Central memory CD4-positive, alpha-beta T cell (primary cell): ENCODE results near the gene PRRT2.
"Not testable (repeated sequence)": the region's sequence is repeated elsewhere in the genome, so short reads cannot be mapped to it uniquely, and the experiment has no call there.

ENCODE experiments used
- DNase-seq: peaks from one replicate; pipeline ENCODE4 v3.0.0; 2022

The PRRT2 gene

DNA sequence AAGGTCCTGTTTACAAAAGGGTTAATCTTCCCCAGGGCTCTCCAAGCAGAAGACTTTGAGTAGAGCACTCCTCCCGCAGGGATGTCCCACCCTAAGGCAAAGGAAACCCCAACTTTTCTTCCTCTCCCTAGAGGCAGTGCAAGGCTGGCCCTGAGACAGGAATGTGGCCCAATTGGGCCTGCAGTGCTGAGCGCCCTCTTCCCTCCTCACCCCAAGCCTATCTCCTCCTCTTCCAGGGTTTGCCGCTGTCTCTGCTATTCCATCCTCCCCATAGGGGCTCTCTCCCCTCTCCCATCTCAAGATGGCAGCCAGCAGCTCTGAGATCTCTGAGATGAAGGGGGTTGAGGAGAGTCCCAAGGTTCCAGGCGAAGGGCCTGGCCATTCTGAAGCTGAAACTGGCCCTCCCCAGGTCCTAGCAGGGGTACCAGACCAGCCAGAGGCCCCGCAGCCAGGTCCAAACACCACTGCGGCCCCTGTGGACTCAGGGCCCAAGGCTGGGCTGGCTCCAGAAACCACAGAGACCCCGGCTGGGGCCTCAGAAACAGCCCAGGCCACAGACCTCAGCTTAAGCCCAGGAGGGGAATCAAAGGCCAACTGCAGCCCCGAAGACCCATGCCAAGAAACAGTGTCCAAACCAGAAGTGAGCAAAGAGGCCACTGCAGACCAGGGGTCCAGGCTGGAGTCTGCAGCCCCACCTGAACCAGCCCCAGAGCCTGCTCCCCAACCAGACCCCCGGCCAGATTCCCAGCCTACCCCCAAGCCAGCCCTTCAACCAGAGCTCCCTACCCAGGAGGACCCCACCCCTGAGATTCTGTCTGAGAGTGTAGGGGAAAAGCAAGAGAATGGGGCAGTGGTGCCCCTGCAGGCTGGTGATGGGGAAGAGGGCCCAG, 1.0 kb downstream of the PRRT2 start:
- DNase-seq = no peak

- no peak for DNase-seq
Observed at GRCh38 chr16:29813644-29814562, 1.9 kb downstream of the PRRT2 start.

- no peak for DNase-seq
Observed at GRCh38 chr16:29814592-29814991, 2.6 kb downstream of the PRRT2 start.

- DNase-seq = no peak
Observed at GRCh38 chr16:29815032-29815721, 3.2 kb downstream of the PRRT2 start.

- DNase-seq = peak; percentile 99
Observed at GRCh38 chr16:29815793-29816693, 4.0 kb downstream of the PRRT2 start, which contains the start of gene PAGR1. Gene PAGR1 (plus strand): TSS chr16:29816152. CDS start chr16:29816526, 374 bp downstream.

GRCh38 chr16:29816694-29817441, 4.9 kb downstream of the PRRT2 start:
- DNase-seq = no peak

DNA sequence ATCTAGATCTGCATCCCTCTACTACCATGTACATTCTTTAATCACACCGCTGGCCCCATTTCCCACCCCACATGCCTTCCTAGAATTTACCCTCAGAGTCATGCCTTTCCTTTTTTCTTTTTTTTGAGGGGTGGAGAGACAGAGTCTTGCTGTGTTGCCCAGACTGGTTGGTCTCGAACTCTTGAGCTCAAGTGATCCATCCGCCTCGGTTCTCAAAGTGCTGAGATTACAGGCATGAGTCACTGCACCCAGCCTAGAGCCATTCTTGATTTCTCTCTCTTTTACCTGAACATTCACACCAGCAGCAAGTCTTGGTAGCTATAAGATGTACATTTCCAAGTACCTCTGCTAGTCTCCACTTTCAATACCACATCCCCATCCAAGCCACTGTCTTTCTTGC, 6.1 kb downstream of the PRRT2 start:
- no peak for DNase-seq

DNA sequence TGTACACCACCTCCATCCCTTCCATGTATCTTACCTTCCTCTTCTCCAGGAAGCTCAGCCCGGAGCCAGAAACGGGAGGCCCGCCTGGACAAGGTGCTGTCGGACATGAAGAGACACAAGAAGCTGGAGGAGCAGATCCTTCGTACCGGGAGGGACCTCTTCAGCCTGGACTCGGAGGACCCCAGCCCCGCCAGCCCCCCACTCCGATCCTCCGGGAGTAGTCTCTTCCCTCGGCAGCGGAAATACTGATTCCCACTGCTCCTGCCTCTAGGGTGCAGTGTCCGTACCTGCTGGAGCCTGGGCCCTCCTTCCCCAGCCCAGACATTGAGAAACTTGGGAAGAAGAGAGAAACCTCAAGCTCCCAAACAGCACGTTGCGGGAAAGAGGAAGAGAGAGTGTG, 7.5 kb downstream of the PRRT2 start:
- no peak for DNase-seq

DNA sequence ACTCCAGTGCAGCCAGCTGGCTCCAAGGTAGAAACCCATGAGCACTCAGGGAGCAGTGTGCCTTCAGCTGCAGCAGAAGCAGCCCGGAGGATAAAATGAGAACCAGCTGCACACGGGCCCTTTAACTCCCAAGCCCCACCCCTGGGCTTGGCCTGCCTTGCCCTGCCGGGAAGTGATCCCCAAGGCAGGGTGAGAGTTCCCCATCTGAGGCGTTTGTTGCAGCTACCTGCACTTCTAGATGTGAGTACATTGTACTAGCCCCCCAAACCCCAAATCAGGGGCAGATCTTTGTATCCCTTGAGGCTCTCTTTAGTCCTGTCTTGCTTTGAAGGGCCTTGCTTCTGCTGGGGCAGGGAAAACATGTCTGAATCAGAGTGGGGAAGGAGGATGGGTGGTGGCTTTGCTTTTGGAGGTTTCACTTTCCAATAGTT, 8.3 kb downstream of the PRRT2 start, which contains the start of gene MVP:
Gene MVP (plus strand): TSS at position 192 of the 431 bp plus-strand sequence. CDS start 10,088 bp downstream, outside the sequence.
- DNase-seq = peak; percentile 46

DNA sequence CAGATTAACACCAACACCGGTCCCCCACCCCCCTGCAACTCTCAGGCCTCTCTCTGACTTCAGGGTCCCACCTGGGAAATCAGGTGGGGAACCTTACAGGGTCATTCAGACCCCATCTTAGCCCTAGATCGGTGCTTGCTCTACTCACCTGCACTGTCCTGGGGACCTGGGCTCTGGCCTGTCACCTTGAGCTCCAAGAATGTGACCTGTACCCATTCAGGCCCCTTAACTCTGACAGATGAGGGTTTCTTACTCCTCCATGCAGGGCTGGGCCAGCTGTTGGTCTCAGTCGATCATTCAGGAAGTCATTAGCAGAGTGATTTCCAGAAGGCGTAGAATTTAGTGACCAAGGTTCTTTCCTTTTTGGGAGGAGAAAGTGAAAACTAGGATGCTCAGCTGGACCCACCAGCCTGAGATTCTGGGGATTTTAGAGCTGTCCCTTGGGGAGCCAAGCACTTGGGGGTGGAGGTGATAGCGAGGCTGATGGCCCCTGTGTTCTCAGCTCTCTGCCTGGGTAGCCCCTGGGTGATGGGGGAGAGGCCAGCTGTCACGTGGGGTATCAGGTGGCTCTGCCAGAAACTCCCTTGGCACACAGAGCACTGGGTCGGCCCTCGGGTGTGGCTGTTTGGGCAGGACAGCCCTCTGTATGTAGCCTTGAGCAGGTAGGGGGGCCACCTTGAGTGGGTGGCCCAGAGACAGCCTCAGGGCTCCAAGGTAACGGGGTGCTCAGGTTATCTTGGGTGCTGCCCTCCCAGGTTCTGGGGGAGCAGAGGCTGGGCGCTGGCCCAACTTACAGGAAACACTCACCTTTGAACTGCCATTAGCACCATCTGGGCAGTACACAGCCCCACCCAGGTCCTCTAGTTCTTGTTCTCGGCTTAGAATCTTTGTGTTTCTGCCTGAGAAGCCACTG, 9.0 kb downstream of the PRRT2 start:
- DNase-seq = peak; percentile 40

DNA sequence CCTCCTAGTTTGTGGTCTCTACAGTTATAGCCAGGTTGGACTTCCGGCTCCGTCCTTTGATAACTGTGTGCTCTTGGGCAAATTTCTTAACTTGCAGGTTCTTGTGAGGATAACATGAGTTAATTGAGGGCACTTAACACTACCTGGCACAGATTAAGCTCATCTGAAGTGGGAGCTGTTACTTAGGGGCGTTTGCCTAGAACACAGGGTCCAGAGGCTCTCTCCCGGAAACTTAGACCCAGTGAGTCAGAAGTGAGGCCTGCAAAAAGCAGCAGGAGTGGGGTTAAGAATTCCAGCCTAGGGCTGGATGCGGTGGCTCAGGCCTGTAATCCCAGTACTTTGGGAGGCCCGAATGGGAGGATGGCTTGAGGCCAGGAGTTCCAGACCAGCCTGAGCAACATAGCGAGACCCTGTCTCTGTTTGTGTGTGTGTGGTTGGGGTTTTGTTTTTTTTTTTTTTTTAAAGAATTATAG, 9.7 kb downstream of the PRRT2 start:
- no peak for DNase-seq

DNA sequence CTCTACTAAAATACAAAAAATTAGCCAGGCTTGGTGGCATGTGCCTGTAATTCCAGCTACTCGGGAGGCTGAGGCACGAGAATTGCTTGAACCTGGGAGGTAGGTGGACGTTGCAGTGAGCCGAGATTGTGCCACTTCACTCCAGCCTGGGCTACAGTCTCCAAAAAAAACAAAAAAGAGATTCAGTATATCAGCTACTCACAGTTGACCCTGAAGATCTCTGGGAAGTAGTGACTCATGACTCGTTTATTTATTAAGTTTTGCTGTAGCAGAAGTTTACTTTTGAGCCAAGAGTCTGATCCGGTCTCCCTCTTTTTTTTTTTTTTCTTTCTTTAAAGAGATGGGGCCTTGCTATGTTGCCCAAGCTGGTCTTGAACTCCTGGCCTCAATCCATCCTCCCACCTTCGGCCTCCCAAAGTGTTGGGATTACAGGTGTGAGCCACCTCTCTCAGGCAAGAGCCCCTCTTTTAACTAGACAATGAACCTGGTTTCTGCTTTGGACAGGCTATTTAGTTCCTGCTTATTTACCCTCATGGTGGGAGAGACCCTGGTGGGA, 12.7 kb downstream of the PRRT2 start:
- DNase-seq = no peak

GRCh38 chr16:29825145-29826044, 13.4 kb downstream of the PRRT2 start:
- peak; percentile 41 for DNase-seq

- no peak for DNase-seq
Observed at GRCh38 chr16:29826342-29826695, 14.3 kb downstream of the PRRT2 start.

DNA sequence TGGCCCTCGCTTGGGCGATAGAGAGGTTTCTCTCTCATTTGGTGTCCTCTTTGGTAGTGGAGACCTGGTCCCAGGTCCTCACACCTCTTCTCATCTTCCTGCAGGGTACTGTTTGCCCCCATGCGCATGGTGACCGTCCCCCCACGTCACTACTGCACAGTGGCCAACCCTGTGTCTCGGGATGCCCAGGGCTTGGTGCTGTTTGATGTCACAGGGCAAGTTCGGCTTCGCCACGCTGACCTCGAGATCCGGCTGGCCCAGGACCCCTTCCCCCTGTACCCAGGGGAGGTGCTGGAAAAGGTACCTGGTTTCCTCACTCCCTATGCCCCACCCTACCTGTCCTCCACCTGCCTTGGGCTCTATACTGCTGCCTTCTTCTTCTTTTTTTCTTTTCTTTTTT, 18.8 kb downstream of the PRRT2 start:
- no peak for DNase-seq

GRCh38 chr16:29831490-29831889, 19.5 kb downstream of the PRRT2 start:
- no peak for DNase-seq

- DNase-seq = not testable (repeated sequence)
Observed at GRCh38 chr16:29833219-29833618, 21.2 kb downstream of the PRRT2 start.

- no peak for DNase-seq
Observed at GRCh38 chr16:29834079-29834478, 22.1 kb downstream of the PRRT2 start.
